GM08714 (cell line): ENCODE measurements around the gene ABCG1.

ENCODE experiments used
- H3K4me3 ChIP-seq: fragments of 200-500 bp; sonication (Bioruptor generic); 2 replicates; pipeline ENCODE4 v1.5.1; 2014; ENCODE audit warnings: mild to moderate bottlenecking, low read length, inconsistent platforms
- ZNF274 ChIP-seq: IDR thresholded peaks from 2 replicates; pipeline ENCODE4 v1.6.1; 2012; ENCODE audit warnings: mild to moderate bottlenecking, low read depth, low read length

Gene ABCG1

GRCh38 chr21:42200906-42201614 lies 17.9 kb upstream of the ABCG1 start:
- TF ChIP-seq ZNF274, result no peak
- no peak overlapping the region for H3K4me3 ChIP-seq

DNA sequence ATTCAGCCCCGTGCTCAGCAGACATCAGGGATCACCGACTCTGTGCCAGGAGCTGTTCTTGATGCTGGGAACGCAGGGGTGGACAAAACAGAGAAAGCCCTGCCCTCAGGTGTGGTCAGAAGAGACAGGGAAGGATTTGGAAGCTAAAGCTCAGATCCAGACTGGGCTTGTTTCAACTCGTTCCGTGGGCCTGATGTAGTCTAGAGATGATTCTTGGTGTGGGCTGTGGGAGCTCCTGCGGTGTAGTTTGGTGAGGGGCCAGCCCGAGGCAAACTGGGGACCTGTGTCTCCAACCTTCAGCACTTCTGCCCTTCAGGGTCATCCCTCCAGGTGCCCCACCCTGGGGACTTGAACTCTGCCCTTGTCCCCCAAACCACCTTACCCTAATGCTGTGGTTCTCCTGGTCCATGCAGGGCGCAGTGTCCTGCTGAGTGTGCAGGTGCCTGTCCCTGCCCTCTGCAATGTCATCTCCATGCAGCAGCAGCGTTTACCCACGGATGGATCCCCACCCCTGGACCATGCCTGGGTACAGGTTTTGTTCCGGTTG lies 17.3 kb upstream of the ABCG1 start:
- TF ChIP-seq ZNF274, result no peak
- H3K4me3 ChIP-seq, result no peak overlapping the region

- no peak for TF ChIP-seq ZNF274
- no peak overlapping the region for H3K4me3 ChIP-seq
Observed at GRCh38 chr21:42202321-42202720, 16.6 kb upstream of the ABCG1 start.

- no peak for TF ChIP-seq ZNF274
Observed at GRCh38 chr21:42203321-42203720, 15.6 kb upstream of the ABCG1 start.

GRCh38 chr21:42203936-42204335 lies 15.0 kb upstream of the ABCG1 start:
- TF ChIP-seq ZNF274, result no peak
- no peak overlapping the region for H3K4me3 ChIP-seq

More at GRCh38 chr21:42203321-42203720, 15.6 kb upstream of the ABCG1 start:
- H3K4me3 ChIP-seq, result no peak overlapping the region

- H3K4me3 ChIP-seq, result no peak overlapping the region
- no peak for TF ChIP-seq ZNF274
Observed at GRCh38 chr21:42207426-42207825, 11.5 kb upstream of the ABCG1 start.

GRCh38 chr21:42208036-42208435 lies 10.9 kb upstream of the ABCG1 start:
- no peak for TF ChIP-seq ZNF274
- no peak overlapping the region for H3K4me3 ChIP-seq

GRCh38 chr21:42208801-42209490 lies 10.0 kb upstream of the ABCG1 start:
- no peak overlapping the region for H3K4me3 ChIP-seq
- TF ChIP-seq ZNF274, result no peak

DNA sequence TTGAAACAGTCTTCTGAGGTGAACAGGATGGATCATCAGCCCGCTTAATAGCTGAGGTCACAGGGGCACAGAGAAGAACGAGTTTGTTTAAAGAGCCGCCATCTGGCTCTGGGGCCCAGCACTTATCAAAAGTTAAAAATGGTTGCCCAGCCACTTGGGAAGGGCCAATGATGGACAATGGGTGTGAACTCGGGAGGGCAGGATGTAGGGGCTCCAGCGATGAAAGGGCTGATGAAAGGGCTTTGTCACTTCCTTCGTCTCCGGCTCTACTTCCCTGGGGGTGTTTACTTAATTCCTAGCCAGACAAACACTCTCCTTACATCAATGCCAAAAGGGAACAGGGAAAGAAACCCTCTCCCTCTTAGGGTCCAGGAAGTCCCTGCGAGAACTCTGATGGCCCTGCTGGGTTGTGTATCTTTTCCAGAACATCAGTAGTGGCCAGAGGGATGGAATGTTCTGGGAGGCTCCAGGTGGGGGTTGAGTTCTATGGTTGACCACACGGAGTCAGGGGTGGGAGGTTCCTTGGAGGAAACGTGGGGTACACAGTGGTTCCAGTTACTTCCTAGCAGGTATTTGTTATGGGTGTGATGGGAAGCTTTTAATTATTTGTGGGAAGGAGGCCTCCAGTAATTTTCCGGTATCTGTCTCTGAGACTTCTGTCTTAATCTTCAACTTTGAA lies 9.0 kb upstream of the ABCG1 start:
- H3K4me3 ChIP-seq, result no peak overlapping the region
- no peak for TF ChIP-seq ZNF274

DNA sequence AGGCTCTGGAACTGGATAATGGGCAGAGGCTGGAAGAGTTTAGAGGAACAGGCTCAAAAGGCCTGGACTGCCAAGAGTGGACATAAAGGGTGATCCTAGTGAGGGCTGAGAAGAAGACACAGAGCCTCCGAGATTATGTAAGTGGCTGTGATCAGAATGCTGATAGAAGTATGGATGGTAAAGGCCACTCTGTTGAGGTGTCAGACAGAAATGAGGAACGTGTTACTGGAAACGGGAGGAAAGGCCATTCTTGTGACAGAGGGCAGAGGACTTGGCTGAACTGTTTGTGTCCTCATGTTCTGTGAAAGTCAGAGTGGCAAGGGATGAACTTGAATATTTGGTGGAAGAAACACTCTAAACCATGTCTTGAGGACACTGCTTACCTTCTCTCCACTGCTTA lies 6.7 kb upstream of the ABCG1 start:
- TF ChIP-seq ZNF274, result no peak
- H3K4me3 ChIP-seq, result no peak overlapping the region

- no peak overlapping the region for H3K4me3 ChIP-seq
- TF ChIP-seq ZNF274, result no peak
Observed at GRCh38 chr21:42213082-42213774, 5.7 kb upstream of the ABCG1 start.

DNA sequence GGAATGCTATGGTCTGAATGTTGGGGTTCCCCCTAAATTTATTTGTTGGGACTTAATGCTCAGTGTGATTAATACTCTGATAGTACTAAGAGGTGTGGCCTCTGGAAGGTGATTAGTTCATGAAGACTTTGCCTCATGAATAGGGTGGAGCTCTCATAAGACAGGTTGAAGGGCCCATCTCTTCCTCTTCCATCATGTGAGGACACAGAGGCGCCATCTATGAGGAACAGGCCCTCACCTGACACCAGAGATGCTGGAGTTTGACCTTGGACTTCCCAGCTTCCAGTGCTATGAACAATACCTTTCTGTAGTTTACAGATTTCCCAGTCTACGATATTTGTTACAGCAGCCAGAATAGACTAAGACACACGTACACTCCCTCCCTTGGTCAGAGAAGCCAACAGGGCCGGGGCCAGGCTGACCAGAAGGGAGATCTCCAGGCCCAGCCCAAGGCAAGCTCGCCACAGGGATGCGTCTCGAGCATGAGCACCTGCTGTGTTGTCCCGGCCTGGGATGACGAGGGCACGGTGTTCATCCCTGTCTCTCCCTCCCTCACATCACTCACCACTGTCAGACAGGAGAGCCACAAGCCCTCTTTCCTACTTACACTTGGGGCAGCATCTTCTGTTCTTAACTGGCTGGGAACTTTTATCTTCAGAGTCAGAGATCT lies 4.7 kb upstream of the ABCG1 start:
- TF ChIP-seq ZNF274, result no peak
- no peak overlapping the region for H3K4me3 ChIP-seq

- H3K4me3 ChIP-seq, result no peak overlapping the region
- no peak for TF ChIP-seq ZNF274
Observed at GRCh38 chr21:42214921-42215320, 4.0 kb upstream of the ABCG1 start.
